KG1 (cell line): ENCODE results near the gene BAZ2B.

Source experiments
- DNase-seq: peaks from one replicate; lab custom pipeline; 2025; lab: John Stamatoyannopoulos, UW

BAZ2B gene

GRCh38 chr2:159614534-159615366 is 1.6 kb downstream of the BAZ2B start:
- DNase-seq = peak; percentile 74

- DNase-seq = no peak
Observed at GRCh38 chr2:159613651-159614285, 2.6 kb downstream of the BAZ2B start.

- DNase-seq = no peak
Observed at GRCh38 chr2:159613091-159613490, 3.3 kb downstream of the BAZ2B start.

- DNase-seq = no peak
Observed at GRCh38 chr2:159612255-159612901, 4.0 kb downstream of the BAZ2B start.

- DNase-seq = no peak
Observed at GRCh38 chr2:159609811-159610549, 6.4 kb downstream of the BAZ2B start.

- DNase-seq = no peak
Observed at GRCh38 chr2:159608723-159609308, 7.5 kb downstream of the BAZ2B start.

- DNase-seq = no peak
Observed at GRCh38 chr2:159608108-159608507, 8.2 kb downstream of the BAZ2B start.

- no peak for DNase-seq
Observed at GRCh38 chr2:159606287-159606686, 10.1 kb downstream of the BAZ2B start.

GRCh38 chr2:159605441-159606178 is 10.7 kb downstream of the BAZ2B start:
- no peak for DNase-seq

GRCh38 chr2:159604159-159604558 is 12.2 kb downstream of the BAZ2B start:
- DNase-seq = no peak

GRCh38 chr2:159600752-159601151 is 15.6 kb downstream of the BAZ2B start:
- DNase-seq = no peak

GRCh38 chr2:159595410-159596046 is 20.8 kb downstream of the BAZ2B start:
- DNase-seq = no peak

- DNase-seq = no peak
Observed at GRCh38 chr2:159592441-159592840, 23.9 kb downstream of the BAZ2B start.

- DNase-seq = no peak
Observed at GRCh38 chr2:159591221-159591620, 25.1 kb downstream of the BAZ2B start.

- no peak for DNase-seq
Observed at GRCh38 chr2:159589286-159589685, 27.1 kb downstream of the BAZ2B start.

- no peak for DNase-seq
Observed at GRCh38 chr2:159586034-159586433, 30.3 kb downstream of the BAZ2B start.

GRCh38 chr2:159585622-159586021 is 30.7 kb downstream of the BAZ2B start:
- DNase-seq = no peak

- no peak for DNase-seq
Observed at GRCh38 chr2:159584796-159585195, 31.6 kb downstream of the BAZ2B start.

GRCh38 chr2:159573846-159574606 is 42.3 kb downstream of the BAZ2B start:
- no peak for DNase-seq

- no peak for DNase-seq
Observed at GRCh38 chr2:159573294-159573693, 43.1 kb downstream of the BAZ2B start.
